GM21825 (cell line): ENCODE data around the gene USP49.
A peak's percentile ranks its signal among the peaks of the same experiment; 100 is the strongest.
"Not testable (repeated sequence)": the region's sequence is repeated elsewhere in the genome, so short reads cannot be mapped to it uniquely, and the experiment has no call there.

Experiments
- ATAC-seq: cut with Tn5 transposase; IDR thresholded peaks from one replicate; pipeline ENCODE4 v1.9.1; 2021; ENCODE audit warnings: mild to moderate bottlenecking, moderate library complexity; ENCODE audit not compliant: unreplicated experiment

USP49 gene

DNA sequence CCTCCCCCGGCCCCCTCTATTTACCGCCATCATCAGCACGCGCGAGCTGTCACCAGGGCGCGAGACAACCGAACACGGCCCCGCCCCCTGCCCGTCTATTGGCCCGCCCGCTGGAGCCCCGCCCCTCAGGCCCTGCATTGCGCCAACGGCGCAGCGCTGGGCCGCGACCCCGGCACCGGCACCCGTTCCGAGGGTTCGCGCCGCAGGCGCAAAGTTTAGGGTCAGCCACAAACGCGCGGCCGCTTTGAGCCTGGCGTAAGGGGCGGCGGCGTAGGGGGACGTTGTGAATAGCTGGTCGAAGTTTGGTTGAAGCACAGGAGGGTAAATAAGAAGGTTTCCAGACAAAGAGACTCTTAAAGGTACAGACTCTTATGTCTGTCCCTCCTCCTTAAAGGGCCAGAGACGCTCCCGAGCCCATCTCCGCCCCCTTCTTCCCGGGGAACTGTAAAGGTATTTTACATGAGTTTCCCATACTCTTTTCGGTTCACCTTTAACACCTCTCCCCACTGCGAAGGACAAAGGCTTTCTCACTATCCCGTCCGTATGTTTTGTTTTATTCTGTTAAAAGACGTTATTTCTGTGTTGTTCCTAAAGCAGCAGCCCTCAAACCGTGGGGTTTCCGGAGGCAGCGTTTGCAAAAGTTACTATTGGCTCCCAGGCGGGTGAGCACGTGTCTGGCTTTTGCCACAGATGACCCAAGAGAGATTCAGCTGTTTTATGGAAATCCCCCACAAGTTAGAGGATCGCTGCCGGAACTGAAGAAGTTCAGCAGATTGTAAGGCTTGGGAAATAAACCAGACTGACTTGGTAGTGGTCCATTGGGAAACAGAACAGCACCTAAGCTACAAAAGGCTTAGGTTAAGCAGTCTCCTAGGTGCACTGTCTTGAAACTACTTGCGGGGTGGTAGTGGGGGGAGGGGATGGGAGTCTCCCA lies at the start of gene USP49:
Gene USP49 (minus strand): TSS at position 76 of the 934 bp plus-strand sequence. CDS start 88,392 bp downstream, outside the sequence.
- peak; percentile 85 for ATAC-seq

DNA sequence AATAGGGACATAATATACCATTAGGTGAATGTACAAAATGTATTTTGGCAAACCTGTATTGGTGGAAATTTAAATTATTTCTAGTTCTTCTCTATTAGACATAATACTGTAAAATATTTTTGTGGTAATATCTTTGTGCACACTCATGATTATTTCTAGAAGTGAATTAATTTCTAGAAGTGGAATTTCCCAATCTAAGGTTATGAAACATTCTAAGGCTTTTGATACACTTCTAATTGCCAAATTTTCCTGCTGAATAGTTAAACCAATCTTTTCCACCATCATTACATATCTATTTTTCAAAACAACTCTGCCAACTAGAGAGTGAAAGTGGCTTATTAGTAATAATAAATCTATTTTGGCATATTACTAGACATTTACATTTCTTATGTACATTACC lies 48.3 kb upstream of the USP49 start:
- no peak for ATAC-seq

DNA sequence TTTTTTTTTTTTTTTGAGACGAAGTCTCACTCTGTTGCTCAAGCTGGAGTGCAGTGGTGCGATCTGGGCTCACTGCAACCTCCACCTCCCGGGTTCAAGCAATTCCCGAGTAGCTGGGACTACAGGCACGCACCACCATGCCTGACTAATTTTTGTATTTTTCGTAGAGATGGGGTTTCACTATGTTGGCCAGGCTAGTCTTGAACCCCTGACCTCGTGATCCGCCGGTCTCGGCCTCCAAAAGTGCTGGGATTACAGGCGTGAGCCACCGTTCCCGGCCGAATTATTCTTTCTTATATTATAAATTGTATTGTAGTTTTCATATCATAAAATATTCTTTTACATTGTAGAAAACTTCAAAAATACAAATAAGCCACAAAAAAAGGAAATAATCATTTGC lies 47.7 kb upstream of the USP49 start:
- not testable (repeated sequence) for ATAC-seq

DNA sequence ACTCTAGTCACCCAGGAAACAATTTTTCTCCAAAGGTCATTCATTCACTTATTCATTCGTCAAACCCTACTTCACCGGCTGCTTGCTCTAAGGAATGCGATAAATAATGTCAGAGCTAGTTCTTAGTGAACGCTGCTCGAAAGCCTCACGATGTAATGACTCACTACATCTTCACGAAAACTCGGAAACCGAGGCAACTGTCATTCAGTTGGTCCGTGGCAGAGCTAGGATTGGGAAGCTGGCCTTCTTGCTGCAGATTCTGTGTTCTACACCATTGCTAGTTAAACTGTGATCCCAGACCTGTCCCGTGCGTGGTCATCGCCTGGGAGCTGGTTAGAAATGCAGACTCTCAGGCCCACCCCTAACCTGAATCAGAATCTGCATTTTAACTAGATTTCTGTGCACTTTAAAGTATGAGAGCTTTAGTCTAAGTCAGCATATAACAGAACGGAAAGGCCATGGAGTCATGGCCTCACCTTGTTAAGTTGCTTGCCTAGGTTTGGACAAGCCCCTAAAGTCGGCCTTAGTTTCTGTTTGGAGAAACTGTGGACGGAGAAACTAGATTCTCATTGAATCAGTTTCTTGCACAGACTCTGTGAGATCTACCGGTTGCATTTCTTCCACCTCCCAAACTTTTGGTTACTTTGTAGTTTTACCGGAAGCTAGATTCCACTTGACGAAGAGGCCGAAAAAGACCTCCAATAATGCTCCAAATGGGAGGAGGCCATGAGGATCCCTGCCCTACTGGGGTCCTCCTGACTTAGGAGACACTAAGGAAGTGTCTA lies 47.1 kb upstream of the USP49 start:
- no peak for ATAC-seq

DNA sequence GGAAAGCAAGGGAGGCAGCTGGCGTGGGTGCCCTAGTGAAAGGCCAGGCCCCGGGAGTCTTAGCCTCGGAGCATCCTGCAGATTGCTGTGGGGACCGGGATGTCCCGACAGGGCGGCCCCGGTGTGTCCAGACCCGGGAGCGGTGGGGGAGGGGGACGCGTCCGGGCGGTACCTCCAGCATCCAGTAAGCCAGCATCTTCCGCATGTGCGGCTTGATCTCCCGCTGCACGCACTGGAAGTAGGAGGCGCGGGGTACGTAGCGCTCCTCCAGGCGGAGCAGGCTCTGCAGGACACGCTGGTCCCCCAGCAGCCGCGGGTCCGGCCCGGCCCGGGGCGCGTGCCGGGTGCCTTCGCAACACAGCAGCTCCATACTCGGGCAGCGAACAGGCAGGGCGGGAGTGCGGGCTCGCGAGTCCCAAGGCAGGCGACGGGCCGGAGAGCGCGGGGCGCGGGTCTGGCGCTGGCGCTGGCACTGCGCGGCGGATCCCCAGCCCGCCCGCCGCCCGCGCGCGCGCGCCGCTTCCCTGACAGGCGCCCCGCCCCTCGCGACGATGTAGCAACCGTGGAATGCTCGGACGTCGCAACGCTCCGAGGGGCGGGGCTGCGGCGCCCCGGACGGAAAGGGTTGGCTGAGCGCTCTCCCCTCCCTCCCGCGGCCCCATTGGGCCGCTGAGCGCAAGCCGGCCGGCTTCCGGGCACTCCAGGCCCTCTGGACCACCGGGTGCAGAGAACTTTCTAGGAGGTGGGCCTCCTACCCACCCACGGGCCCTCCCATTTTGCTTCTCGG lies 46.3 kb upstream of the USP49 start, which contains the start of gene CCND3:
Gene CCND3 (minus strand): TSS at position 529 of the 787 bp plus-strand sequence. CDS start 159 bp downstream, at position 370.
- ATAC-seq: peak; percentile 84

DNA sequence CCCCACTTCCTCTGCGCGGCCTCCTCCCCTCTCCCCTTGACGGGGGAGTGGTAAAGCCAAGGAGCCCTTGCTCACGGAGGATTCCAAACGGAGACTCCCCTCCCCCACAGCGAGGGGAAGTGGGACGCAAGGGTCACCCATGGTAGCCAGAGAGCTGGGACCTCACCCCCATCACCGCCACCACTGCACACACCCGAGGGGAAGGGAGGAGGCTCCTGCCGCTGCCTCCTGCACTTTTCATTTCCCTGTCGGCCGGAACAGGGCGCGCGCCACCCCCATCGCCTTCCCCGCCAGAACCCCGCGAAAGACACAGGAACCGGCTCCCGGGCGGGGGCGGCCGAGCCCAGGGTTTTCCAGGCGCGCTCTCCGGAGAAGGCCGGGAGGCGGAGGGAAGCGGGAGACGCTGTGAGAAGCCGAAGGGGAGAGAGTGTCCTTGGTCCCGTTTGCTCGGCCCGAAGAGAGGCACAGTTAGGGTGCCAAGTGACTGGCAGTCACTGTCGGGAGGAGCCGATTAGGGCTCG lies 45.6 kb upstream of the USP49 start:
- no peak for ATAC-seq

DNA sequence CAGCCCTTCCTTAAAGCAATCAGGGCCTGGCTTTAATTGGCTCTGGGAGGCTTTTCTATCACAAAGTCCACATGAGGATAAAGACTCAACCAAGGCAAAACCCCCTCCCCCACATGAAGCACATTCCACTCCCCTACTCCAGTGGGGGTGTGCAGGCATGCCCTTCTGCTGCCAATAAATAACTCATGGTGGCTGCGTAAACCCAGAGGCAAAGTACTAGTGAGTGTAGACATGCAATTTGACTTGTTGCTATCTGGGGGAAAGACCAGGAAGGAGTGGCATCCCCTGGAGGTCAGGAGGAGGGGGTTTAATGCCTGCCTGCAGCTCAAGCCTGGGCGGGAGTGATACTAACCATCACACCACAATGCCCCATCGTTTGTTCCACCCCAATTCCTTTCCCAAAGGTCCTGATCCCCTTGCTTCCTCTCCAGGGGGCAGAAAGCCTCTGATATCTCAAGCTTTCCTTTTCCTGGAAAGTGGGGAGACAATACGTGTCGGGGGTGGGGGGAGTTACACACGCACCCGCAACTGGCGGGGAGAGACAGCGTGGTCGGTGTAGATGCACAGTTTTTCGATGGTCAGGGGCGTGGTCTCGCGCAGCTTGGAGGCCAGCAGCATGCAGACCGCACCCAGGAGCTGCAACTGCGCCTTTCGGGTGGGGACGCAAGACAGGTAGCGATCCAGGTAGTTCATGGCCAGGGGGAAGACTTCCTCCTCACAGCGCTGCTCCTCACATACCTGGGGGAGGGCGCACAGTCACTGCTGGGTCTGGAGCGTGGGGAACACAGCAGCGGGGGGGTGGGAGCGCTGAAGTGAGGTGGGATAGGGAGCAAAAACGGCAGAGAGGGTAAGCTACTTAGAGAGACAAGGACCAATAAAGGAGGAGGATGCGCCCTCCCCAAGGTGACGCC lies 44.9 kb upstream of the USP49 start:
- no peak for ATAC-seq

DNA sequence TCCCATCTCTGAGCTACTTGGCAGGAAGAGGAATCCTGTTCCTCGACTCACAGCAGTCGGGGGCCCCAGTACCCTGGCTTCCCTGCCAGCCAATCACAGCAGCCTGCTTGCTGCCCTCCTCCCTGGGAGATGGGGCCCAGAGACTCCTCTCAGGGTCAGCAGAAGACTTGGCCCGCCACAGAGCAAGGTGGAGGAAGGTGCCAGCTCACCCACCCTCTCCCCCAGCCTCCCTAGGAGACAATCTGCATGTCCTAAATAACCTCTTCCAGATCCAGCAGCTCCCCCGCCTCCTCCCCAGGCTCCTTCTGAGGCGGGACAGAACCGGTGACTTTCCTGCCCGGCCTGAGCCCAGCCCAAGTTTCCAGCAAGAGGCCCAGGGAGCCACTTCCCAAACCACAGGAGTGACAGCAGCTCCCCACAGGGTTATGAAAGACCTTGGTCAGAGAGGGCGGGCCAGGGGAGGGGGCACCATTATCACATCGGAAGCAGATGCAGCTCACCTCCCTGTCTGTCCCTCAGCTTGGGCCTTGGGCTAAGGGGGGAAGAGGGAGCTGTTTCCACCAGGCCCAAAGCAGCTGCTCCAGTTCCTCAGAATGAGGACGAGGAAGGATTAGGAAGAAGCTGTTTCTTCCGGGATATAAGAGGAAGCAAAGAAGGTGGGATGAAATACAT lies 44.1 kb upstream of the USP49 start:
- ATAC-seq: no peak

DNA sequence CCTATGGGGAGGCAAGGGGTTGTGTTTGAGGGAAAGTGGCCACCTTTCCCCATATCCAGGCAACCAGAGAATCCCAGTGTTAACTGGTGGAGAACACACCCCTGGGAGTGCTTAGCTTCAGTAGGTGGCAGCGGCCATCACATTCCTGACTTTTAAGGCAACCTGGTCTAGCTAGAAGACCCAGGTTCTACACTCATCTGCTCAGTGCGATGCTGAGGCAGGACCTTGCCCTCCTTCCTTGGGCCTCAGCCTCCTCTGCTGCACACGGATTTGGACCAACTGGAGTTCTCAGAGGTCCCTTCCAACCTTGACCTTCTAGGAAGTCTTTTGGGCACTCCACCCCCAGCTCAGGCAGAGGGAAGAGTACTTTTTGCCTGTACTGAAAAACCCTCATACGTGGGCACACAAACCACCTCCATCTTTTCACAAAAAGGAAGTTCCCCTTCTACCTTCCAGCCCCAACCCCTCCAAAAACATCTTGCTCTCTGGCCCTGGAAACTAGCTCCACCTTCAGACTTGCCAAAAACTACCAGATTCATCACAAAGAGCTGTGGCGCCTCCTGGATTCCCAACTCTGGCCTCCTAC lies 43.5 kb upstream of the USP49 start:
- ATAC-seq: no peak

DNA sequence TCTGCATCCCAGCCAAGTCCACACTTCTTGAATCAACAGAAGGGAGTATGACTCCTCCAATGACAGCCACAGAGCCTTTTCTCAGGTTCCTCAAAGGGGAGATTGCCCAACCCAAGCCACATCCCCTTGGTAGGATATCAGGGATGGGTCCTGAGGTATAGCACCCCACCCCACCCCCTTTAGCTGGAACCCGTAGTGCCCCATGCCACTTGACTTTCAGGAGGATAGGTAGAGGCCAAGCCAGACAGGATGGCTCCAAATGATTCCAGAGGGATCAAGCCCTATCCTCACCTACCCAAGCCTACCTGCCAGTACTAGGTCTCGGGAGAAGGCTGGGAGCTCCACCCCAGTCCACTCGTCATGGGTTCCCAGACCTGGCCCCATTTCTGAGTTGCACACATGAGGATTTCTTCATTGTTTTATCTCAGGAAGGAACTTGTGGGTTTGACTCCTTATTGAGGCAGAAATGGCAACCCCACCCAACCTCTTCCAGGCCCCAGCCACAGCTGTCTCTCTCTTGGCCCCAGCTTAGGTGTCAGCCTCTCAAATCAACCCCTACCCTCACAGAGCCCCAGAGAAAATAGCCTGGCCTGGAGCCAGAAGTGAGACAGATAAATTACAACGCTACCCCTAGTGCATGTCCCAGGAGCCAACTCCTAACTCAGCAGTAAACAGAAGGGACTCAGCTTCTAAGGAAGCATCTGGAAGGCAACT lies 42.8 kb upstream of the USP49 start:
- no peak for ATAC-seq

DNA sequence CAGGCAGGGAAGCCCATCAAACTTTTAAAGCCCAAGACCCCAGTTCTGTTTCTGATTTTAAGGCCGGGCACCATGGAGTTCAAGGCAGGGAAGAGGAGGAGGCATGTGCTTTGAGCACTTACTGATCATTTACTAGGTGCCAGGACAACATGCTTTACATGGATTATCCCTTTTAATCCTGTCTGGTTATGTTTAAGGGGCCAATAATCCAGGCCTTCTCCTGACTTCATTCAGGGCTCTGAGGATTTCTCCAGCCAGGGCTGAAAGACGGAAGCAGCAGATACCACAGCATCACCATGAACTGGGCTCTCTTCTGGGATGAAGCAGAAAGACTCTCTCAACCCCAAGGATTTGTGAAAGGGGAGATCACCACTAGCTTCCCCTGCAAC lies 42.3 kb upstream of the USP49 start:
- ATAC-seq: no peak

DNA sequence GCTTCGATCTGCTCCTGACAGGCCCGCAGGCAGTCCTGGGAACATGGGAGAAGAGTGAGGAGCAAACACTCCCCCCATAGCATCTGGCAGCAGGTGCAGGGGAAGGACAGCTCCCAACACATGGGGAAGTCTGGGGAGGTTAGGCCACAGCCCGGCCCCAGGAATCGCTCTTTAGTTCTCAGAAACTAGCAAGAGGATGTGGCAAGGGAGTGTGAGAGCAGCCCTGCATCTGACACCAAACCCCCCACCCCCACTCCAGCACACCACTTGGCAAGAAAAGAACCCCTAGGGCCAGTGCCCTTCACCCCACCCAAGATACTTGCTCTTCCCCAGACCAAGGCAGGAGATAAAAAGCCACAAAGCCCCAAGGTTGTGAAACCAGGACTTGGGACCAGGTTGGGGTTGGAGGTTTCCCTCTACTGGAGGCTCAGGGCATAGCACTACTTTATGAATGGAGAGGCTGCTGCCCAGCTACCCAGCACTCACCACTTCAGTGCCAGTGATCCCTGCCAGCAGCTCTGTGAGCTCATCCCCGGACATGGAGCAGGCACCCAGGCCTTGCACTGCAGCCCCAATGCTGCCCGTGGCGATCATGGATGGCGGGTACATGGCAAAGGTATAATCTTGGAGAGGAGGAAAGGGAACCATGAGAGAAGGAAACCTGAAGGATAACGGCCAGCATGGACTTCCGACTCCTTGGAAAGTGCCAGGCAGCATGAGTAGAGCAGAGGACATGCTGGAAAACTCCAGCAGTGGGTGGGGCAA lies 41.1 kb upstream of the USP49 start:
- peak; percentile 48 for ATAC-seq

DNA sequence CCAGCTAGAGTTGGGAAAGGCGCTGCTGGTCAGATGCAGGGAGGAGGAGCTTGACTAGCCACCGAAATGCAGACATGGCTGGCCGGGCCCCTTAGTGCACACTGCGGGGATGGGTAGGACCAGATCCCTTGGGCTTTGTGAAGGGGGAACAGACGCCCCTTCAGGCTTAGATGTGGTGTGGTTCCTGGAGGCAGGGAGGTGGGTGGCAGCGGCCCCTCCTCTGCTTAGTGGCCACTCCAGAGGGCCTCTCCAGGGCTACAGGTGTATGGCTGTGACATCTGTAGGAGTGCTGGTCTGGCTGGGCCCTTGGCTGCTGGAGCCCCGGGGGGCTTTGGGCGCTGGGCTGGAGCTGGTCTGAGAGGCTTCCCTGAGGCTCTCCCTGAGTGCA lies 40.5 kb upstream of the USP49 start:
- no peak for ATAC-seq

DNA sequence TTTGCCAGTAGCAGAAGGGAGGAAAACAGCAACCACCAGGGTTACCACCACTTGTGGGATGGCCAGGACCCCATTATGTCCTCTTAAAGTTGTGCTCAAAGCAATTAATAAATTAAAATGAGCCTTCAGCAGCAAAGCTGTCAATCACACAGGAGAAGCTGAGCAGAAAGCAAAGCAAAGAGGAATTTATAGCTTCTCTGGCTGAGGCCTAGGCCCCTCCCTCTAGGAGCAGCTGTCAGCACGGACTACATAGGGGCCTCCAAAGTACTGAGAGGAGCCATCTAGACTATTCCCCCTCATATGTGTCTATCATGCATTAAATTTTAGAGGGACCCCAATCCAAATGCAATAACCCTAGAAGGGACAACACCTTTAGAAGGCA lies 40.0 kb upstream of the USP49 start:
- ATAC-seq: no peak

DNA sequence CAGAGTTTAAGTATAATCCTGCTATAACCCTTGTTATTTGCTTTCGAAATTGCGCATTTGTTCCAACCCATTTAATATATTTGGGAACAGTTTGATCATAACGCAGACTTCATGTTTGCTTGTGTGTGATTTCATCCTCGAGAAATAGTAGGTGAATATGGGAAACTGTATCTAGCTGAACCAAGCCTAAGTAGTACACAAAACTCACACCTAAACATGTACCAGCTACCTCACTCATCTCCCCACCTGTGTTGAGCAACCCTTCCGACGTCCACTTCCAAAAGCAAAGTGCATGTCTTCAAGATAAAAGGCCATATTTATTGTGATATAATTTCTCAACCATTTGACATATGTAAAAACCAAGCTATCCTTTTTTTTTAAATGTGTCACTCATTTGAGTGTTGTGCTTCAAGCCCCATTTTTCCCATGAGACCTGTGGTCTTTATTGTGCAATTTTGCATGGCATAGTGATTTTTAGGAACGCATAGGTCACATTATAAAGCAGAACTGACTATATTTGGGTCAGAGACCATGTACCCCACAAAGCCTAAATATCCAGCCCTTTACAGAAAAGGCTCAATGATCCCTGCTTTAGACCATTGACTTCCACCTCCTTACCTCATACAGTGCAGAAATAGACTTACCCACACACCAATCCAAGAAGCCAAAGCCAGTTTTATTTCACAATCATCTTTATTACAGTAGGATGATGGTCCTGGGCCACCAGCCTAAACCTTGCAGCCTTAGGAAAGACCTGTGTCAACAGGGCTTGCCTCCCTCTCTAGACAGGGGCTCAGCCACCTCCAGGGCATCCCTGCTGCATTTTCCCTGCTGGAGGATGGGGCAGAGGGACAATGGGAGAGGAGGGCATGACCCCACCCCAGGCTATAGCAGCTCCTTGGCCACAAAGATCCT lies 39.4 kb upstream of the USP49 start:
- no peak for ATAC-seq

DNA sequence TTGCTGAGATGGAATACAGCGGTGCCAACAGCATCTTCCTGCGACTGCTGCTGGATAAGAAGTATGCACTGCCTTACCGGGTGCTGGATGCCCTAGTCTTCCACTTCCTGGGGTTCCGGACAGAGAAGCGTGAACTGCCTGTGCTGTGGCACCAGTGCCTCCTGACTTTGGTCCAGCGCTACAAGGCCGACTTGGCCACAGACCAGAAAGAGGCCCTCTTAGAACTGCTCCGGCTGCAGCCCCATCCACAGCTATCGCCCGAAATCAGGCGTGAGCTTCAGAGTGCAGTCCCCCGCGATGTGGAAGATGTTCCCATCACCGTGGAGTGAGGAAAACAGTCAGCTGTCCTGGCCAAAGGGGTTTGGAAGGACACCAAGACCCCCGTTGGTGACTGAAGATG lies 37.2 kb upstream of the USP49 start:
- ATAC-seq: no peak
